ENCODE data around the gene QSOX1. TPM values are rescaled to one million over a fixed set of nuclear protein-coding genes. Genes with fewer than 3 reads are reported as not detected.

Gene QSOX1
- total and polyA plus RNA-seq, 9 of the 15 experiments (the other 6 are each of a cell fraction or from before 2014, with no cell fraction given), result 4.0 to 53.1 (median 15.0) TPM

GRCh38 chr1:180215856-180216625 is 61.4 kb downstream of the QSOX1 start (continued):
- TF ChIP-seq TOE1 (IDR thresholded peaks at IDR 0.05; ENCODE audit: borderline replicate concordance), result no peak
- no peak for TF ChIP-seq TOE1 (CRISPR knock-in tag; IDR thresholded peaks at IDR 0.05; ENCODE audit: borderline replicate concordance, low read depth)
- no peak for TF ChIP-seq E2F6 (IDR thresholded peaks at IDR 0.05; ENCODE audit: borderline replicate concordance in 1 of 2, extremely low read depth in 1 of 2, insufficient read depth in 1 of 2, insufficient read length in 1 of 2, low read depth in 1 of 2, low read length in 1 of 2, poor library complexity in 1 of 2, severe bottlenecking in 1 of 2)
- no peak for TF ChIP-seq USF1 (CRISPR knock-in tag; IDR thresholded peaks at IDR 0.05)
- no peak for TF ChIP-seq ZNF318 (IDR thresholded peaks at IDR 0.05; ENCODE audit: borderline replicate concordance in 1 of 2, low read depth in 1 of 2)
- TF ChIP-seq ETS1 (conservative IDR thresholded peaks at IDR 0.05; ENCODE audit: control insufficient read depth, low read depth, low read length), result no peak
- TF ChIP-seq ZBED1 (IDR thresholded peaks at IDR 0.05), result no peak
- no peak for TF ChIP-seq ZNF3 (CRISPR knock-in tag; IDR thresholded peaks at IDR 0.05)
- no peak for TF ChIP-seq JUND (IDR thresholded peaks at IDR 0.05; ENCODE audit: borderline replicate concordance, low read depth, low read length)
- no peak for TF ChIP-seq JUND (tag; IDR thresholded peaks at IDR 0.05; ENCODE audit: borderline replicate concordance, low read depth, low read length)
- no peak for TF ChIP-seq TBP (optimal IDR thresholded peaks at IDR 0.05; ENCODE audit: low read depth, low read length)
- TF ChIP-seq CXXC5 (CRISPR knock-in tag; IDR thresholded peaks at IDR 0.05), result no peak
- no peak for TF ChIP-seq FIP1L1 (IDR thresholded peaks at IDR 0.05; ENCODE audit: low read depth, low read length, poor library complexity, severe bottlenecking)
- no peak for TF ChIP-seq PHF21A (IDR thresholded peaks at IDR 0.05; ENCODE audit: borderline replicate concordance, low read depth)
- no peak for TF ChIP-seq RBM39 (optimal IDR thresholded peaks at IDR 0.05; ENCODE audit: low read depth, low read length)
- no peak for TF ChIP-seq BHLHE40 (IDR thresholded peaks at IDR 0.05; ENCODE audit: low read length)

All from K562 (cell line).